Measurements from ENCODE around the gene NPLOC4.

Gene NPLOC4

DNA sequence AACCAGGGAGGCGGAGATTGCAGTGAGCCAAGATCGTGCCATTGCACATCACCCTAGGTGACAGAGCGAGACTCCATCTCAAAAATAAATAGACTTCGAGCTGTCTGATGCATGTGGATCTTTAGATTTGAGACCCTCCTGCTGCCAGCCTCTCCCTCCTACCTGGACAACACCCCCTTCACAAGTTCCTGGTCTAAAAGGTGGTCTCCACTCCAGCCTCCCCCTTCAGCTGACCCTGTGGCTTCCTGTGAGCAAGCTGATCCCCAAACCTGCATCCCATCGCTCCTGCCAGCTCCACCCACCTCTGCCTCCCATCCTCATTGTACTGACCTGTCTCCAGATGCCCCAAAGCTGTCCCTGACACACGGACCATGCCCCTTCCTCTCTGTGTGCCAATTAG is 57.6 kb downstream of the NPLOC4 start:
- Histone ChIP-seq H3K36me3 (ENCODE audit: control insufficient read depth, insufficient read depth, low read length) (peaks cover 32% of the 10 kb centered on the region), H3K4me3 (ENCODE audit: low read depth, low read length) (no peak overlapping the region), H3K27me3 (ENCODE audit: control insufficient read depth, insufficient read depth, low read length) (no peaks in the 10 kb centered on the region), H3K9me3 (ENCODE audit: control insufficient read depth, insufficient read depth, low read length) (no peaks in the 10 kb centered on the region), H3K9ac (ENCODE audit: low read depth, low read length) (no peak overlapping the region), H3K4me1 (ENCODE audit: control insufficient read depth, insufficient read depth, low read length) (no peaks in the 10 kb centered on the region)

GRCh38 chr17:81578561-81579225 is 58.2 kb downstream of the NPLOC4 start:
- peaks cover 32% of the 10 kb centered on the region for H3K36me3 ChIP-seq (ENCODE audit: control insufficient read depth, insufficient read depth, low read length)
- no peak overlapping the region for H3K4me3 ChIP-seq (ENCODE audit: low read depth, low read length)
- no peak overlapping the region for H3K9ac ChIP-seq (ENCODE audit: low read depth, low read length)
- H3K9me3 ChIP-seq (ENCODE audit: control insufficient read depth, insufficient read depth, low read length), result no peaks in the 10 kb centered on the region
- no peaks in the 10 kb centered on the region for H3K27me3 ChIP-seq (ENCODE audit: control insufficient read depth, insufficient read depth, low read length)
- no peaks in the 10 kb centered on the region for H3K4me1 ChIP-seq (ENCODE audit: control insufficient read depth, insufficient read depth, low read length)

DNA sequence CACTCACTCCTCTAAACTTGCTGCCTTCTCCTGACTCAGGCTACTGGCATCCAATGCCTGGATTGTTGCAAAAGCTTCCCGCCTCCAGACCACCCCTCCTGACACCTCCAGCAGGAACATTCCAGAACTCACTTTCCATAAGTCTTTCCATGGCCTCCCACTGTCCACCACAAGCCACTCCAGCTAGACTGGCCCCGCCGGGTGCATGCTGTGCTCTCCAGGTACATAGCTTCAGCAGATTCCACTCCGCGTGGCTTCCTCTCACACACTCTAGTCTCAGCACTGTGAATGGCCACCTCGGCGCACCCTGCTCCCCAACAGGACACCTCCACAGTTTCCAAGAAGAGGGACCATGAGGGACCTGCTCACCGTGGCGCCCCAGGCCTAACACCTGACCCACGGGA is 58.9 kb downstream of the NPLOC4 start:
- H3K4me3 ChIP-seq (ENCODE audit: low read depth, low read length), result no peak overlapping the region
- H3K9me3 ChIP-seq (ENCODE audit: control insufficient read depth, insufficient read depth, low read length), result no peaks in the 10 kb centered on the region
- no peaks in the 10 kb centered on the region for H3K27me3 ChIP-seq (ENCODE audit: control insufficient read depth, insufficient read depth, low read length)
- H3K9ac ChIP-seq (ENCODE audit: low read depth, low read length), result no peak overlapping the region
- H3K36me3 ChIP-seq (ENCODE audit: control insufficient read depth, insufficient read depth, low read length), result peaks cover 27% of the 10 kb centered on the region
- no peaks in the 10 kb centered on the region for H3K4me1 ChIP-seq (ENCODE audit: control insufficient read depth, insufficient read depth, low read length)

DNA sequence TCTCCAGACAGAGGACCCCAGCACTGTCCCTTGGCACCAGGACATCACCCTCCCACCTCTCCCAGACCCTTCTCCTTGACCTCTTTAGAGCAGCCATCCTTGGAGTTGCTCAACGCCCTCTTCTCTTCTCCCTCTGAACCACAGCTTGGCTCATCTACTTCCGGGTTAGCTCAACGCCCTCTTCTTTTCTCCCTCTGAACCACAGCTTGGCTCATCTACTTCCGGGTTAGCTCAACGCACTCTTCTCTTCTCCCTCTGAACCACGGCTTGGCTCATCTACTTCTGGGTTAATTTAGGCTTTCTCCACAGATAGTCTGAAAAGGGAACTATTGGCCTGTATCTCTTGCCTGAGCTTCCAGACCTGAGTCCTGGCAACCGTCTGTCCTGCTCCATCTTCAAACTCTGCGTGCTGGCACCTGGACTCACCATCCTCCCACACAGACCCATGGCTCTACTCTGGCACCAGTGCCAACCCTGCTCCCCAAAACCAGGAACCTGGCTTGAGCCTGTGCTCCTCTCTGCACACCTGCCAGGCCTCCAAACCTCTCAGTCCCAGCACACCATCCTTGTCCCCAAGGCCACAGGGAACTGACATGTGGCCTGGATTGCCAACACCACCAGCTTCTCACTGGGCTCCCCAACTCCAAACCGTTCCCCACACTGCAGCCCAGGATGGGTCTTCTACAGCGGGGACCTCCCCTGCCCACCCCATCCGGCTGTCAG is 59.5 kb downstream of the NPLOC4 start:
- Histone ChIP-seq H3K36me3 (ENCODE audit: control insufficient read depth, insufficient read depth, low read length) (peaks cover 21% of the 10 kb centered on the region), H3K9ac (ENCODE audit: low read depth, low read length) (no peak overlapping the region), H3K27me3 (ENCODE audit: control insufficient read depth, insufficient read depth, low read length) (no peaks in the 10 kb centered on the region), H3K4me3 (ENCODE audit: low read depth, low read length) (no peak overlapping the region), H3K4me1 (ENCODE audit: control insufficient read depth, insufficient read depth, low read length) (no peaks in the 10 kb centered on the region), H3K9me3 (ENCODE audit: control insufficient read depth, insufficient read depth, low read length) (no peaks in the 10 kb centered on the region)

DNA sequence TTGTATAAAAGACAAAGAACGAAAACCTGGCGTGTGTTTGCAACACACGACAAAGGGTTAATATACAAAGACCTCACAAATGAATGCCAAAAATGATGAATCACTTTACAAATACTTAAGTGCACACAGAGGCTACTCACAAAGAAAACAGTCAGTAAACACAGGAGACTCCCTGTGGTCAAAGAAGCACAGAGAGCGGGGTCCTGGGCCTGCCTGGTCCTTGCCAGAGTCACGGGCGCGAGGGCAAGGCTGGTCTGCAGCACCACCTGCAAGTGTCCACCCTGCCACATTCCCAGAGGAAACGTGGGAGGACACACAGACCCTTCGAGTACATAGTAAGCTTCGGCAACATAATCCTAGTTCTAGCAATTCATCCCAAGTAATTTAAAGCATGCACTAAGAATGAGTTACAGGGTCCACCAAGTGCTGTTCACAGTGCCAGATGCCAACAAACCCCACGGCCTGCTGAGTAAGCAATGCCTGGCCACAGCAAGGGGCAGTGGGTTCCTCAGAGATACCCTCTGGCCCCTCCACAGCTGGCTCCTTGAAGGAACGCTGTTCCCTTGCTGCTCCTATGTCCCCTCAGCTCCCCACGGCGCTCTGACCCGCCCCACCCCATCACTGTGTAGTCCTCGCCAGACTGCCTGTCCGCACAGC is 60.2 kb downstream of the NPLOC4 start:
- no peaks in the 10 kb centered on the region for H3K4me1 ChIP-seq (ENCODE audit: control insufficient read depth, insufficient read depth, low read length)
- H3K36me3 ChIP-seq (ENCODE audit: control insufficient read depth, insufficient read depth, low read length), result peaks cover 23% of the 10 kb centered on the region

GRCh38 chr17:81575836-81576235 is 61.1 kb downstream of the NPLOC4 start:
- Histone ChIP-seq H3K4me1 (ENCODE audit: control insufficient read depth, insufficient read depth, low read length) (no peaks in the 10 kb centered on the region), H3K27me3 (ENCODE audit: control insufficient read depth, insufficient read depth, low read length) (no peaks in the 10 kb centered on the region), H3K36me3 (ENCODE audit: control insufficient read depth, insufficient read depth, low read length) (peaks cover 32% of the 10 kb centered on the region), H3K9me3 (ENCODE audit: control insufficient read depth, insufficient read depth, low read length) (no peaks in the 10 kb centered on the region), H3K9ac (ENCODE audit: low read depth, low read length) (no peak overlapping the region), H3K4me3 (ENCODE audit: low read depth, low read length) (no peak overlapping the region)

More for the DNA sequence above, 60.2 kb downstream of the NPLOC4 start:
- Histone ChIP-seq H3K4me3 (ENCODE audit: low read depth, low read length) (no peak overlapping the region), H3K9me3 (ENCODE audit: control insufficient read depth, insufficient read depth, low read length) (no peaks in the 10 kb centered on the region), H3K9ac (ENCODE audit: low read depth, low read length) (no peak overlapping the region), H3K27me3 (ENCODE audit: control insufficient read depth, insufficient read depth, low read length) (no peaks in the 10 kb centered on the region)

- H3K9me3 ChIP-seq (ENCODE audit: control insufficient read depth, insufficient read depth, low read length), result no peaks in the 10 kb centered on the region
- no peak overlapping the region for H3K9ac ChIP-seq (ENCODE audit: low read depth, low read length)
- H3K4me1 ChIP-seq (ENCODE audit: control insufficient read depth, insufficient read depth, low read length), result no peaks in the 10 kb centered on the region
- H3K27me3 ChIP-seq (ENCODE audit: control insufficient read depth, insufficient read depth, low read length), result no peaks in the 10 kb centered on the region
- peaks cover 36% of the 10 kb centered on the region for H3K36me3 ChIP-seq (ENCODE audit: control insufficient read depth, insufficient read depth, low read length)
- H3K4me3 ChIP-seq (ENCODE audit: low read depth, low read length), result no peak overlapping the region
These were observed 62.3 kb downstream of the NPLOC4 start for GRCh38 chr17:81574643-81574956.

- Histone ChIP-seq H3K4me3 (ENCODE audit: low read depth, low read length) (no peak overlapping the region), H3K9ac (ENCODE audit: low read depth, low read length) (no peak overlapping the region), H3K36me3 (ENCODE audit: control insufficient read depth, insufficient read depth, low read length) (peaks cover 40% of the 10 kb centered on the region), H3K9me3 (ENCODE audit: control insufficient read depth, insufficient read depth, low read length) (no peaks in the 10 kb centered on the region), H3K27me3 (ENCODE audit: control insufficient read depth, insufficient read depth, low read length) (no peaks in the 10 kb centered on the region), H3K4me1 (ENCODE audit: control insufficient read depth, insufficient read depth, low read length) (no peaks in the 10 kb centered on the region)
These were observed 62.9 kb downstream of the NPLOC4 start for GRCh38 chr17:81573794-81574642.

GRCh38 chr17:81572563-81573168 is 64.2 kb downstream of the NPLOC4 start:
- H3K36me3 ChIP-seq (ENCODE audit: control insufficient read depth, insufficient read depth, low read length), result peaks cover 48% of the 10 kb centered on the region

GRCh38 chr17:81570964-81571363 is 65.9 kb downstream of the NPLOC4 start:
- Histone ChIP-seq H3K27me3 (ENCODE audit: control insufficient read depth, insufficient read depth, low read length) (no peaks in the 10 kb centered on the region), H3K4me3 (ENCODE audit: low read depth, low read length) (no peak overlapping the region), H3K9me3 (ENCODE audit: control insufficient read depth, insufficient read depth, low read length) (no peaks in the 10 kb centered on the region), H3K36me3 (ENCODE audit: control insufficient read depth, insufficient read depth, low read length) (peaks cover 61% of the 10 kb centered on the region), H3K9ac (ENCODE audit: low read depth, low read length) (no peak overlapping the region), H3K4me1 (ENCODE audit: control insufficient read depth, insufficient read depth, low read length) (no peaks in the 10 kb centered on the region)

More at GRCh38 chr17:81572563-81573168, 64.2 kb downstream of the NPLOC4 start:
- Histone ChIP-seq H3K9ac (ENCODE audit: low read depth, low read length) (no peak overlapping the region), H3K4me1 (ENCODE audit: control insufficient read depth, insufficient read depth, low read length) (no peaks in the 10 kb centered on the region), H3K27me3 (ENCODE audit: control insufficient read depth, insufficient read depth, low read length) (no peaks in the 10 kb centered on the region), H3K9me3 (ENCODE audit: control insufficient read depth, insufficient read depth, low read length) (no peaks in the 10 kb centered on the region), H3K4me3 (ENCODE audit: low read depth, low read length) (no peak overlapping the region)

GRCh38 chr17:81569986-81570514 is 66.9 kb downstream of the NPLOC4 start:
- no peak overlapping the region for H3K4me3 ChIP-seq (ENCODE audit: low read depth, low read length)
- no peak overlapping the region for H3K9ac ChIP-seq (ENCODE audit: low read depth, low read length)
- H3K9me3 ChIP-seq (ENCODE audit: control insufficient read depth, insufficient read depth, low read length), result no peaks in the 10 kb centered on the region
- no peaks in the 10 kb centered on the region for H3K27me3 ChIP-seq (ENCODE audit: control insufficient read depth, insufficient read depth, low read length)
- H3K36me3 ChIP-seq (ENCODE audit: control insufficient read depth, insufficient read depth, low read length), result peaks cover 68% of the 10 kb centered on the region
- no peaks in the 10 kb centered on the region for H3K4me1 ChIP-seq (ENCODE audit: control insufficient read depth, insufficient read depth, low read length)

All from iPS-15b (cell line).